ENCODE results near the gene TRAK2. TPM values are rescaled to one million over a fixed set of nuclear protein-coding genes. Genes with fewer than 3 reads are reported as not detected.

The TRAK2 gene
- total RNA-seq, 2 donors from 2014 or later, result 89.7 to 130 TPM

GRCh38 chr2:201452922-201453643 lies 1.8 kb upstream of the TRAK2 start:
- no peak for DNase-seq (ENCODE audit: low spot score)
- Histone ChIP-seq H3K27ac (peak overlapping the region in 1 of 2 donors; percentile 95), H3K36me3 (peaks cover 8% of the 10 kb centered on the region), H3K27me3 (no peaks in the 10 kb centered on the region), H3K4me3 (no peak overlapping the region), H3K9me3 (no peaks in the 10 kb centered on the region), H3K4me1 (peaks cover 0 to 40% of the 10 kb centered on the region in 2 donors)
- no peak for TF ChIP-seq CTCF (IDR thresholded peaks at IDR 0.05)

- TF ChIP-seq CTCF (IDR thresholded peaks at IDR 0.05), result no peak
- DNase-seq (ENCODE audit: low spot score), result no peak
- Histone ChIP-seq H3K27me3 (no peaks in the 10 kb centered on the region), H3K9me3 (no peaks in the 10 kb centered on the region), H3K36me3 (peaks cover 6% of the 10 kb centered on the region), H3K4me3 (peak overlapping the region; percentile 82 to 96), H3K4me1 (peaks cover 0 to 48% of the 10 kb centered on the region in 2 donors), H3K27ac (peak overlapping the region; percentile 92 to 95)
Measured at GRCh38 chr2:201452058-201452921, 1.0 kb upstream of the TRAK2 start.

GRCh38 chr2:201450954-201451291 lies 335 bp downstream of the TRAK2 start:
- Histone ChIP-seq H3K9me3 (no peaks in the 10 kb centered on the region), H3K4me1 (peaks cover 0 to 61% of the 10 kb centered on the region in 2 donors), H3K27ac (peak overlapping the region; percentile 92 to 95), H3K36me3 (peaks cover 6% of the 10 kb centered on the region), H3K4me3 (peak overlapping the region; percentile 82 to 96), H3K27me3 (no peaks in the 10 kb centered on the region)
- no peak for DNase-seq (ENCODE audit: low spot score)
- TF ChIP-seq CTCF (IDR thresholded peaks at IDR 0.05), result no peak

GRCh38 chr2:201448701-201449100 lies 2.6 kb downstream of the TRAK2 start:
- no peaks in the 10 kb centered on the region for H3K9me3 ChIP-seq
- peaks cover 6% of the 10 kb centered on the region for H3K36me3 ChIP-seq
- DNase-seq (ENCODE audit: low spot score), result no peak
- H3K27ac ChIP-seq, result peak overlapping the region; percentile 43 to 95
- peaks cover 0 to 74% of the 10 kb centered on the region in 2 donors for H3K4me1 ChIP-seq
- no peak for TF ChIP-seq CTCF (IDR thresholded peaks at IDR 0.05)
- H3K27me3 ChIP-seq, result no peaks in the 10 kb centered on the region
- peak overlapping the region in 1 of 2 donors; percentile 2 for H3K4me3 ChIP-seq

- Histone ChIP-seq H3K36me3 (peaks cover 6% of the 10 kb centered on the region), H3K27ac (peak overlapping the region; percentile 6 to 95), H3K9me3 (no peaks in the 10 kb centered on the region), H3K4me1 (peaks cover 0 to 68% of the 10 kb centered on the region in 2 donors), H3K4me3 (no peak overlapping the region), H3K27me3 (no peaks in the 10 kb centered on the region)
- TF ChIP-seq CTCF (IDR thresholded peaks at IDR 0.05), result no peak
- no peak for DNase-seq (ENCODE audit: low spot score)
Measured at GRCh38 chr2:201448061-201448460, 3.2 kb downstream of the TRAK2 start.
